Stimulated activated naive CD8-positive, alpha-beta T cell treated with anti-CD3 and anti-CD28 coated beads, Interleukin-15, Interleukin-2, amounts not matched to agents 100 ng/mL and 50 ng/mL, for 24 hours (primary cell): Measurements from ENCODE around the gene ATAD1.
"Not testable (repeated sequence)": the region's sequence is repeated elsewhere in the genome, so short reads cannot be mapped to it uniquely, and the experiment has no call there.

Source experiments
- H3K27ac Mint-ChIP-seq: one replicate; pipeline ENCODE4 v1.8.0; 2021; ENCODE audit warnings: mild to moderate bottlenecking, mixed read lengths
- H3K27me3 Mint-ChIP-seq: one replicate; pipeline ENCODE4 v1.8.0; 2021; ENCODE audit warnings: mixed read lengths
- H3K36me3 Mint-ChIP-seq: one replicate; pipeline ENCODE4 v1.8.0; 2021; ENCODE audit warnings: low read depth, mixed read lengths
- H3K4me1 Mint-ChIP-seq: one replicate; pipeline ENCODE4 v1.8.0; 2021; ENCODE audit warnings: low read depth, mixed read lengths
- H3K4me3 Mint-ChIP-seq: one replicate; pipeline ENCODE4 v1.8.0; 2021; ENCODE audit warnings: mild to moderate bottlenecking, mixed read lengths
- H3K9me3 Mint-ChIP-seq: one replicate; pipeline ENCODE4 v1.8.0; 2021; ENCODE audit warnings: mixed read lengths

The ATAD1 gene

GRCh38 chr10:87855665-87856064 is 37.6 kb upstream of the ATAD1 start:
- H3K9me3 Mint-ChIP-seq, H3K36me3 Mint-ChIP-seq, H3K27ac Mint-ChIP-seq, H3K4me3 Mint-ChIP-seq, H3K27me3 Mint-ChIP-seq: not testable (repeated sequence)
- H3K4me1 Mint-ChIP-seq: peaks cover 18% of the 10 kb centered on the region

DNA sequence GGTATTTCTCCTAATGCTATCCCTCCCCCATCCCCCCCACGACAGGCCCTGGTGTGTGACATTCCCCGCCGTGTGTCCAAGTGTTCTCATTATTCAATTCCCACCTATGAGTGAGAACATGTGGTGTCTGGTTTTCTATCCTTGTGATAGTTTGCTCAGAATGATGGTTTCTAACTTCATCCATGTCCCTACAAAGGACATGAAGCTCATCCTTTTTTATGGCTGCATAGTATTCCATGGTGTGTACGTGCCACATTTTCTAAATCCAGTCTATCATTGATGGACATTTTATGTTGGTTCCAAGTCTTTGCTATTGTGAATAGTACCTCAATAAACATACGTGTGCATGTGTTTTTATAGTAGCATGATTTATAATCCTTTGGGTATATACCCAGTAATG is 37.2 kb upstream of the ATAD1 start:
- not testable (repeated sequence) for H3K4me3 Mint-ChIP-seq, H3K27ac Mint-ChIP-seq, H3K9me3 Mint-ChIP-seq, H3K27me3 Mint-ChIP-seq, H3K36me3 Mint-ChIP-seq
- H3K4me1 Mint-ChIP-seq: peaks cover 15% of the 10 kb centered on the region

DNA sequence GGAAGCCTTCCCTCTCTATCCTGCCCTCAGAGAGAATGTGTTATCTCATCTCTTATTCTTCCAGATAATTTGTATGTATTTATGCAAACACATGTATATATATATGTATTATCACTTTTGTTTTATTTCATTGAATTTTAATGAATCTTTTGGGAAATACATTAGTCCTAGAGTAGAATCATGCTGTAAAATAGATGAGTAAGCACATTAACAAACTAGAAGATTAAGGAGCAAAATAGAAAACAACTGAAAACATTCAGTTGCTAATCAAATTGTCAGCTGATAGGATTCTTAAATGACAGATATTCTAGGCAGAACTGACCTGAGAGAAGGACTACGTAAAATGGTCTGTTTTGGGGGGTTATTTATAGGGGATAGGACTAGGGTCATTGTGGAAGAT is 34.1 kb upstream of the ATAD1 start:
- peaks cover 12% of the 10 kb centered on the region for H3K4me1 Mint-ChIP-seq
- H3K27ac Mint-ChIP-seq: no peak overlapping the region
- H3K36me3 Mint-ChIP-seq: no peaks in the 10 kb centered on the region
- peaks cover 4% of the 10 kb centered on the region for H3K27me3 Mint-ChIP-seq
- no peak overlapping the region for H3K4me3 Mint-ChIP-seq
- H3K9me3 Mint-ChIP-seq: no peaks in the 10 kb centered on the region

GRCh38 chr10:87850742-87851205 is 32.7 kb upstream of the ATAD1 start:
- H3K27ac Mint-ChIP-seq: no peak overlapping the region
- no peaks in the 10 kb centered on the region for H3K9me3 Mint-ChIP-seq

GRCh38 chr10:87849001-87849400 is 31.0 kb upstream of the ATAD1 start:
- H3K27ac Mint-ChIP-seq: no peak overlapping the region
- H3K27me3 Mint-ChIP-seq: peaks cover 4% of the 10 kb centered on the region
- H3K4me3 Mint-ChIP-seq: no peak overlapping the region
- H3K36me3 Mint-ChIP-seq: no peaks in the 10 kb centered on the region
- H3K4me1 Mint-ChIP-seq: peaks cover 8% of the 10 kb centered on the region
- no peaks in the 10 kb centered on the region for H3K9me3 Mint-ChIP-seq

More at GRCh38 chr10:87850742-87851205, 32.7 kb upstream of the ATAD1 start:
- peaks cover 12% of the 10 kb centered on the region for H3K4me1 Mint-ChIP-seq
- peaks cover 4% of the 10 kb centered on the region for H3K27me3 Mint-ChIP-seq
- no peaks in the 10 kb centered on the region for H3K36me3 Mint-ChIP-seq
- no peak overlapping the region for H3K4me3 Mint-ChIP-seq

- peaks cover 8% of the 10 kb centered on the region for H3K4me1 Mint-ChIP-seq
- H3K4me3 Mint-ChIP-seq: no peak overlapping the region
- H3K27ac Mint-ChIP-seq: no peak overlapping the region
- H3K36me3 Mint-ChIP-seq: no peaks in the 10 kb centered on the region
- H3K9me3 Mint-ChIP-seq: no peaks in the 10 kb centered on the region
- H3K27me3 Mint-ChIP-seq: peaks cover 4% of the 10 kb centered on the region
Observed at GRCh38 chr10:87847550-87847949, 29.5 kb upstream of the ATAD1 start.

DNA sequence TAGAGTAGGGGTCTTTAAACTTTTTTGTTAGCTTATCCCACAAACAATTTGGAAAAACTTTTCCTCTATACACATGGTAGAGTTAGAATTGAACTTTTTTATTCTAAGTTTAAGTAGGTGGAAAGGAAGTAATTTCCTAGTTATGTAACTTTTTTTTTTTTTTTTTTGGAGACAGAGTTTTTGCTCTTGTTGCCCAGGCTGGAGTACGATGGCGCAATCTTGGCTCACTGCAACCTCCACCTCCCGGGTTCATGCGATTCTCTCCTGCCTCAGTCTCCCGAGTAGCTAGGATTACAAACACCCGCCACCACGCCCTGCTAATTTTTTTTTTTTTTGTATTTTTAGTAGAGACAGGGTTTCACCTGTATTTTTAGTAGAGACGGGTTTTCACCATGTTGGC is 28.7 kb upstream of the ATAD1 start:
- not testable (repeated sequence) for H3K27ac Mint-ChIP-seq, H3K27me3 Mint-ChIP-seq, H3K4me1 Mint-ChIP-seq, H3K4me3 Mint-ChIP-seq, H3K9me3 Mint-ChIP-seq, H3K36me3 Mint-ChIP-seq

GRCh38 chr10:87846023-87846422 is 28.0 kb upstream of the ATAD1 start:
- H3K9me3 Mint-ChIP-seq: no peaks in the 10 kb centered on the region
- no peaks in the 10 kb centered on the region for H3K36me3 Mint-ChIP-seq
- peaks cover 5% of the 10 kb centered on the region for H3K4me1 Mint-ChIP-seq
- H3K27me3 Mint-ChIP-seq: peaks cover 1% of the 10 kb centered on the region
- H3K27ac Mint-ChIP-seq: no peak overlapping the region
- no peak overlapping the region for H3K4me3 Mint-ChIP-seq

DNA sequence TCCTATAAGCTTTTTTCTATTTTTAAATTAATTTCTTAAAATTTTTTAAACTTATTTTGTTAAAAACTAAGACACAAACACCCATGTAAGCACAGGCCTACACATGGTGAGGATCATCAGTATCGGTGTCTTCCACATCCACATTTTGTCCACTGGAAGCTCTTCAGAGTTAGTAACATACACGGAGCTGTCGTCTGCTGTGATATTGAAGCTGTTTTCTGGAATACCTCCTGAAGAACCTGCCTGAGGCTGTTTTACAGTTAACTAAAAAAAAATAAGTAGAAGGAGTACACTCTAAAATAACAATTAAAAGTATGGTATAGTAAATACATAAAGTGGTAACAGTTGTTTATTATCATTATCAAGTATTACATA is 27.6 kb upstream of the ATAD1 start:
- Mint-ChIP-seq H3K27ac (no peak overlapping the region), H3K4me3 (no peak overlapping the region), H3K9me3 (no peaks in the 10 kb centered on the region), H3K27me3 (no peaks in the 10 kb centered on the region), H3K4me1 (peaks cover under 1% of the 10 kb centered on the region), H3K36me3 (no peaks in the 10 kb centered on the region)

DNA sequence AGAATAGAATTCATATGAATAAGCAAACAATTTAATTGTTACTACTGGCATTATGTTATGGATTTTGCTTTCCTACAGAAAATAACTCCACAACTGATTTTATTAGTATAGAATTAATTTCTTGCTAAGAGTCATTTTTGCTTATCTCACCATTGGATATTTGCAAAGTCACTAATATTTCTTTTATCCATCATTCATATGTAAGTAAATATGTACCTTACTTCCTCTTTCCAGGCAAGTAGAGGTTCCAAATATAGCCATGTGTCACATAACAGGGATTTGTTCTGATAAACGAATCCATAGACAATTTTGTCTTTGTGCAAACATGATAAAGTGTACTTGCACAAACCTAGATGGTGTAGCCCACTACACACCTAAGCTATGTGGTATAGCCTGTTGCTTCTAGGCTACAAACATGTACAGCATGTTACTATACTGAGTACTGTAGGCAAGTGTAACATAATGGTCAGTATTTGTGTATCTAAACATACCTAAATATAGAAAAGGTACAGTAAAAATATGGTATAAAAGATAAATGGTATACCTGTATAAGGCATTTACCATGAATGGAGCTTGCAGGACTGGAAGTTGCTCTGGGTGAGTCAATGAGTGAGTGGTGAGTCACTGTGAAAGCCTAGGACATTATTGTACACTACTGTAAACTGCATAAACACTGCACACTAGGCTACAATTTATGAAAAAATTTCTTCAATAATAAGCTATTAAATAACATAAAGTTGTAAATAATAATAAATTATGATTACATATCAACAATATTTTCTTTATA is 27.0 kb upstream of the ATAD1 start:
- Mint-ChIP-seq H3K27ac (no peak overlapping the region), H3K4me3 (no peak overlapping the region), H3K9me3 (no peaks in the 10 kb centered on the region), H3K36me3 (no peaks in the 10 kb centered on the region), H3K27me3 (no peaks in the 10 kb centered on the region), H3K4me1 (no peaks in the 10 kb centered on the region)

DNA sequence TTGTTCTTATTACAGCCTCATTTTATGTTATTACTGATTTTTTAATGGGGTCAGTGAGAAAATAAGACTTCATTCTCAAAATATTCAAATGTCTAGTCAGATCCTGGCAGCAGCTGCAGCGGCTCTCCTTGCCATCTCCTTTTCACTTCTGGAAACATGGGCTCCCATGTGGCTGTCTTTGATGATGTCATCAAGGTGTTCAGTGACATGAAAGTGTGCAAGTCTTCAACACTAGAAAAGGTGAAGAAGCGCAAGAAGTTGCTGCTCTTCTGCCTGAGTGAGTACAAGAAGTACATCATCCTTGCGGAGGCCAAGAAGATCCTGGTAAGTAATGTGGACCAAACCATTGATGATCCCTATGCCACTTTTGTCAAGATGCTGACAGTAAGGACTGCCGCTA is 25.7 kb upstream of the ATAD1 start:
- H3K4me3 Mint-ChIP-seq: no peak overlapping the region
- no peaks in the 10 kb centered on the region for H3K27me3 Mint-ChIP-seq
- no peaks in the 10 kb centered on the region for H3K4me1 Mint-ChIP-seq
- no peak overlapping the region for H3K27ac Mint-ChIP-seq
- no peaks in the 10 kb centered on the region for H3K9me3 Mint-ChIP-seq
- H3K36me3 Mint-ChIP-seq: no peaks in the 10 kb centered on the region

GRCh38 chr10:87842776-87843497 is 24.9 kb upstream of the ATAD1 start:
- Mint-ChIP-seq H3K4me1 (no peaks in the 10 kb centered on the region), H3K36me3 (no peaks in the 10 kb centered on the region), H3K27ac (no peak overlapping the region), H3K9me3 (no peaks in the 10 kb centered on the region), H3K27me3 (no peaks in the 10 kb centered on the region), H3K4me3 (no peak overlapping the region)

DNA sequence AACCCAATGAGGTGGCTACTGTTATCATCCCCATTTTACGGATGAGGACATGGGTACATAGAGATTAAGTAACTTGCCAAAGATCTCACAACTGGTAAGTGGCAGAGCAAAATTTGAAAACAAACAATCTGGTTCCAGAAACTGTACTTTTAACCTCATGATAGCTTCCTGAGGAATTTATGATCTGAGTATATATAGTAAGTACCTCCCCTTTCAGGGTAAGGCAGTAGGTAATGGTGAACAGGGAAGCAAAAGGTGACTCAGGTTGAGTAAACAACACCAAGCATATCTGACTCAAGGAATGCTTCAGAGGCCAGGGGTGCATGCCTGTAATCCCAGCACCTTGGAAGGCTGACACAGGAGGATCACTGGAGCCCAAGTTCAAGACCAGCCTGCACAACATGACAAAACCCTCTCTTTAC is 24.2 kb upstream of the ATAD1 start:
- H3K4me1 Mint-ChIP-seq: no peaks in the 10 kb centered on the region
- no peak overlapping the region for H3K27ac Mint-ChIP-seq
- H3K4me3 Mint-ChIP-seq: no peak overlapping the region
- no peaks in the 10 kb centered on the region for H3K36me3 Mint-ChIP-seq
- H3K27me3 Mint-ChIP-seq: no peaks in the 10 kb centered on the region
- H3K9me3 Mint-ChIP-seq: no peaks in the 10 kb centered on the region

DNA sequence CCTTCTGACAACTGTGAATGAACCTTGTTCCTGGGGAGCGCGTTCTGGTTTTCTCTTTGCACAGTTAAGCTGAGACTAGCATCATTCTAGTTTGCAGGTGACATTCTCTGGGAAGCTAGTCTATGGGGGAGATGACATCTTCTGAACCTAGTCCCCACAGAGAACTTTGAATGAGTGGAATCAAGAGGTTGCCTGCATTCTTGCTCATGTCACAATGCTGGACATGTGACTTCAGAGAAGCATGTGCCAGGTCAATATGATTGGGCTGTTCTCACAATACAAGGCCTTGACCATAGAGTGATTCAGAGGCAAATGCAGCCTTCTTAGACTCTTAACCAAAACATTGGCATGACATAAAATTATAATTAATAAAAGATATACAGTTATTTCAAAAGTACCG is 23.2 kb upstream of the ATAD1 start:
- H3K4me1 Mint-ChIP-seq: no peaks in the 10 kb centered on the region
- peaks cover 6% of the 10 kb centered on the region for H3K36me3 Mint-ChIP-seq
- no peaks in the 10 kb centered on the region for H3K27me3 Mint-ChIP-seq
- no peak overlapping the region for H3K27ac Mint-ChIP-seq
- peaks cover 4% of the 10 kb centered on the region for H3K9me3 Mint-ChIP-seq
- no peak overlapping the region for H3K4me3 Mint-ChIP-seq

DNA sequence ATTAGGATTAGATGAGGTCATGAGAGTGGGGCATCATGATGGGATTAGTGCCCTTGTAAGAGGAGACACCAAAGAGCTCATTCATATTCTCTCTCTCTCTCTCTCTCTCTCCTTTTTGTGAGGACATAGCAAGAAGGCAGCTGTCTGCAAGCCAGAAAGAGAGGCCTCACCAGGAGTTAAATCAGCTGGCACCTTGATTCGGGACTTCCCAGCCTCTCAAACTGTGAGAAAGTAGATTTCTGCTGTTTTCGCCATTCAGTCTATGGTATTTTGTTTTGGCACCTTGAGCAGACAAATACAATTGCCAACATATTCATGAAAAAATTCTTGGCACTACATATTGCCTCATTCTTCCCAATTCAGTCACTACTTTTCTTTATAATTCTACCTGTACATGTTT is 20.6 kb upstream of the ATAD1 start:
- Mint-ChIP-seq H3K9me3 (peaks cover 4% of the 10 kb centered on the region), H3K27me3 (no peaks in the 10 kb centered on the region), H3K4me3 (no peak overlapping the region), H3K4me1 (no peaks in the 10 kb centered on the region), H3K27ac (no peak overlapping the region), H3K36me3 (peaks cover 8% of the 10 kb centered on the region)

- Mint-ChIP-seq H3K4me1 (no peaks in the 10 kb centered on the region), H3K27ac (no peak overlapping the region), H3K36me3 (peaks cover 8% of the 10 kb centered on the region)
Observed at GRCh38 chr10:87837445-87837844, 19.4 kb upstream of the ATAD1 start.

More at GRCh38 chr10:87837445-87837844, 19.4 kb upstream of the ATAD1 start:
- Mint-ChIP-seq H3K27me3 (no peaks in the 10 kb centered on the region), H3K4me3 (no peak overlapping the region), H3K9me3 (peaks cover 4% of the 10 kb centered on the region)
